ENCODE measurements around the gene ZNF444.
"Not testable (repeated sequence)": the region's sequence is repeated elsewhere in the genome, so short reads cannot be mapped to it uniquely, and the experiment has no call there.

Gene ZNF444

GRCh38 chr19:56140583-56141416 lies at the start of gene ZNF444:
Gene ZNF444, plus strand, starts transcription at chr19:56141287. Its CDS starts 5,625 bp downstream, at chr19:56146912.
- DNase-seq = peak; percentile 99

GRCh38 chr19:56091751-56092546 lies 49.1 kb upstream of the ZNF444 start:
- no peak for DNase-seq

GRCh38 chr19:56092685-56093631 lies 48.1 kb upstream of the ZNF444 start:
- DNase-seq = no peak

GRCh38 chr19:56094449-56094848 lies 46.6 kb upstream of the ZNF444 start:
- DNase-seq = no peak

GRCh38 chr19:56096665-56097064 lies 44.4 kb upstream of the ZNF444 start:
- DNase-seq = no peak

GRCh38 chr19:56097306-56097705 lies 43.8 kb upstream of the ZNF444 start:
- no peak for DNase-seq

GRCh38 chr19:56097776-56098175 lies 43.3 kb upstream of the ZNF444 start:
- DNase-seq = no peak

- DNase-seq = not testable (repeated sequence)
Observed at GRCh38 chr19:56098237-56098636, 42.9 kb upstream of the ZNF444 start.

GRCh38 chr19:56098731-56099568 lies 42.1 kb upstream of the ZNF444 start:
- DNase-seq = no peak

GRCh38 chr19:56099638-56100539 lies 41.2 kb upstream of the ZNF444 start:
- DNase-seq = no peak

GRCh38 chr19:56101095-56101494 lies 40.0 kb upstream of the ZNF444 start:
- no peak for DNase-seq

- no peak for DNase-seq
Observed at GRCh38 chr19:56101746-56102535, 39.1 kb upstream of the ZNF444 start.

GRCh38 chr19:56103027-56103614 lies 38.0 kb upstream of the ZNF444 start:
- no peak for DNase-seq

- DNase-seq = no peak
Observed at GRCh38 chr19:56104423-56104822, 36.7 kb upstream of the ZNF444 start.

- DNase-seq = peak; percentile 62
Observed at GRCh38 chr19:56105090-56105701, 35.9 kb upstream of the ZNF444 start.

GRCh38 chr19:56105831-56106396 lies 35.2 kb upstream of the ZNF444 start:
- DNase-seq = not testable (repeated sequence)

- no peak for DNase-seq
Observed at GRCh38 chr19:56106397-56106849, 34.7 kb upstream of the ZNF444 start.

GRCh38 chr19:56106993-56107392 lies 34.1 kb upstream of the ZNF444 start:
- no peak for DNase-seq
